K562 (cell line): ENCODE data around the gene TRMT112.

Experiments
- ELF4 ChIP-seq: fragments of 450-650 bp; formaldehyde crosslinking; IDR thresholded peaks from 2 replicates; pipeline ENCODE4 v1.4.0; 2022; ENCODE audit warnings: missing genetic modification characterization
- KAT2B ChIP-seq: IDR thresholded peaks from one replicate; pipeline ENCODE4 v1.6.1; 2012; ENCODE audit warnings: low read depth, mild to moderate bottlenecking, control low read depth, inconsistent platforms, low read length, moderate library complexity
- MTA3 ChIP-seq: fragments of 450-650 bp; formaldehyde crosslinking; IDR thresholded peaks from 2 replicates; pipeline ENCODE4 v1.6.1; 2017; ENCODE audit warnings: mild to moderate bottlenecking, borderline replicate concordance
- YBX1 ChIP-seq: fragments of 450-650 bp; IDR thresholded peaks from 2 replicates; pipeline ENCODE4 v1.7.1; 2016; ENCODE audit warnings: mild to moderate bottlenecking
- TF ChIP-seq, protein P1 (sequence below): fragments of 450-650 bp; formaldehyde crosslinking; IDR thresholded peaks from 2 replicates; pipeline ENCODE4 v1.4.0; 2020; ENCODE audit warnings: mild to moderate bottlenecking, moderate library complexity
- TF ChIP-seq, protein P2 (sequence below): fragments of 450-650 bp; IDR thresholded peaks from 2 replicates; pipeline ENCODE4 v1.6.1; 2016; ENCODE audit warnings: borderline replicate concordance

DNA sequence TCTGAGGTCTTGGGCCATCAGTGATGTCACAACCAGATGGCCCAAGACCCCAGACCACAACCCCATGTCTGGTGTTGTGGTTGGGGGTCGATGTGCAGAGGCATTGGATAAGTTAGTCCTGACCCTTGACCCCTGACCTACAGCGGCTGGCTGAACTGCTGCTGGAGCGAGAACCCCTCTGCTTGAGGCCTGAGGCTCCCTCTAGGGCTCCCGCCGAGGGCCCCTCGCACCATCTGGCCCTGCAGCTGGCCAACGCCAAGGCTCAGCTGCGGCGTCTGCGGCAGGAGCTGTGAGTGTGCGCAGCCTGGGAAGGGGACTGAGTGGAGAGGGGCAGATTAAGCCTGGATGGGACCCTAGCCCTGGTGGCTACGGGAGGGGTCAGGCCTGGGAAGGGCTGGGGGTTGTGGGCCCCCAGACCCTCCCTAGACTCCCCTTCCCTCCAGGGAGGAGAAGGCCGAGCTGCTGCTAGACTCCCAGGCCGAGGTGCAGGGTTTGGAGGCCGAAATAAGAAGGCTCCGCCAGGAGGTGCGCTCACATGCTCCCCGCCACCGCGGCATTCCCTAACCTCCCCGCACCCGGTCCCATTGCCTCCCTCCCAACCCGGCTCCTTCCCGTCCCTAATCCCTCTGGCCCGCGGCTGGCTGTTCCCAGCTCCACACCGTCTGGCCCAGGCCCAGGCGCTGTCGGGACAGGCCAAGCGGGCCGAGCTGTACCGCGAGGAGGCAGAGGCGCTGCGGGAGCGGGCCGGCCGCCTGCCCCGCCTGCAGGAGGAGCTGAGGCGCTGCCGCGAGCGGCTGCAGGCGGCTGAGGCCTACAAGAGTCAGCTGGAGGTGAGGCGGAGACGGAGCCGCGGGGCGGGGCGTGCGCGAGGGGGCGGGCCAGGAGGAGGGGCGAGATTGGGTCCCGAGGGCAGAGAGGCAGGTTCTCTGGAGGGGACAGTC lies 24.8 kb upstream of the TRMT112 start:
- TF ChIP-seq KAT2B (no peak), ELF4 (CRISPR knock-in tag) (no peak), MTA3 (peak; percentile 80), YBX1 (no peak)
- TF ChIP-seq, protein P1, sequence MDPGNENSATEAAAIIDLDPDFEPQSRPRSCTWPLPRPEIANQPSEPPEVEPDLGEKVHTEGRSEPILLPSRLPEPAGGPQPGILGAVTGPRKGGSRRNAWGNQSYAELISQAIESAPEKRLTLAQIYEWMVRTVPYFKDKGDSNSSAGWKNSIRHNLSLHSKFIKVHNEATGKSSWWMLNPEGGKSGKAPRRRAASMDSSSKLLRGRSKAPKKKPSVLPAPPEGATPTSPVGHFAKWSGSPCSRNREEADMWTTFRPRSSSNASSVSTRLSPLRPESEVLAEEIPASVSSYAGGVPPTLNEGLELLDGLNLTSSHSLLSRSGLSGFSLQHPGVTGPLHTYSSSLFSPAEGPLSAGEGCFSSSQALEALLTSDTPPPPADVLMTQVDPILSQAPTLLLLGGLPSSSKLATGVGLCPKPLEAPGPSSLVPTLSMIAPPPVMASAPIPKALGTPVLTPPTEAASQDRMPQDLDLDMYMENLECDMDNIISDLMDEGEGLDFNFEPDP (CRISPR knock-in tag), result no peak
- TF ChIP-seq, protein P2, sequence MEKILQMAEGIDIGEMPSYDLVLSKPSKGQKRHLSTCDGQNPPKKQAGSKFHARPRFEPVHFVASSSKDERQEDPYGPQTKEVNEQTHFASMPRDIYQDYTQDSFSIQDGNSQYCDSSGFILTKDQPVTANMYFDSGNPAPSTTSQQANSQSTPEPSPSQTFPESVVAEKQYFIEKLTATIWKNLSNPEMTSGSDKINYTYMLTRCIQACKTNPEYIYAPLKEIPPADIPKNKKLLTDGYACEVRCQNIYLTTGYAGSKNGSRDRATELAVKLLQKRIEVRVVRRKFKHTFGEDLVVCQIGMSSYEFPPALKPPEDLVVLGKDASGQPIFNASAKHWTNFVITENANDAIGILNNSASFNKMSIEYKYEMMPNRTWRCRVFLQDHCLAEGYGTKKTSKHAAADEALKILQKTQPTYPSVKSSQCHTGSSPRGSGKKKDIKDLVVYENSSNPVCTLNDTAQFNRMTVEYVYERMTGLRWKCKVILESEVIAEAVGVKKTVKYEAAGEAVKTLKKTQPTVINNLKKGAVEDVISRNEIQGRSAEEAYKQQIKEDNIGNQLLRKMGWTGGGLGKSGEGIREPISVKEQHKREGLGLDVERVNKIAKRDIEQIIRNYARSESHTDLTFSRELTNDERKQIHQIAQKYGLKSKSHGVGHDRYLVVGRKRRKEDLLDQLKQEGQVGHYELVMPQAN, result no peak
